Measurements from ENCODE around the gene TM7SF2.

Gene TM7SF2

GRCh38 chr11:65078151-65078550 is 33.5 kb upstream of the TM7SF2 start:
- H3K27me3 ChIP-seq (replicated peaks; ENCODE audit: control insufficient read depth, insufficient read depth, low read length): no peaks in the 10 kb centered on the region
- no peaks in the 10 kb centered on the region for H3K36me3 ChIP-seq (ENCODE audit: control insufficient read depth, insufficient read depth, low read length, severe bottlenecking)
- no peaks in the 10 kb centered on the region for H3K9me3 ChIP-seq (ENCODE audit: control insufficient read depth, low read length)
- H3K9ac ChIP-seq (ENCODE audit: low read length): no peak overlapping the region
- peak; percentile 34 for DNase-seq (ENCODE audit: low read depth)
- peaks cover under 1% of the 10 kb centered on the region for H3K4me1 ChIP-seq (ENCODE audit: control insufficient read depth, insufficient read depth, low read length)
- no peak overlapping the region for H3K4me3 ChIP-seq (ENCODE audit: low read length)

DNA sequence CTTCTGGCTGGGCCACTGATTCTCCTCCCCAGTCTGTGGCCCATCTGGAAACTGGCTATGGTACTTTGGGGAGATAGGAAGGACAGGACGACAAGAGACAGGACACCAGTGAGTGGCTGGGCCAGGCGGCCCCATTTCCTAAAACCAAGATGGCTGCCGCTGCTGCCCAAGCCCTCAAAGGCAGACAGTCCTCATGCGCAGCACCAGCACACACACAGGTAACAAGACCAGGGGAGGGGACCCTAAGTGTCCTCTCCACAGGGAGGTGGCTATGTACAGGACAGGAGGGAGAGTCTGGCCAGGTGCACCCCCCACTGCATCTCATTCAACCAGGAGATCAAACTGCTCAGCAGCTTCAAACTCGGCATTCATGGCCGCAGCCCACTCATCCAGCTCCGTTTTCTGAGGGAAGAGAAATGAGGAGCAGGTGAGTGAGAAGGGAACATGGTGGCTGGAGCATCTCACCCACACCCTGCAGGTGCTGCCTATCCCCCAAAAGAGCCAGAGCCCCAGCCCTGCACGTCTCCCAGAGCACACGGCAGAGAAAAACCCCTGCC is 32.8 kb upstream of the TM7SF2 start:
- Histone ChIP-seq H3K9ac (ENCODE audit: low read length) (no peak overlapping the region), H3K27me3 (replicated peaks; ENCODE audit: control insufficient read depth, insufficient read depth, low read length) (no peaks in the 10 kb centered on the region), H3K4me3 (ENCODE audit: low read length) (no peak overlapping the region), H3K36me3 (ENCODE audit: control insufficient read depth, insufficient read depth, low read length, severe bottlenecking) (no peaks in the 10 kb centered on the region), H3K4me1 (ENCODE audit: control insufficient read depth, insufficient read depth, low read length) (peaks cover 5% of the 10 kb centered on the region), H3K9me3 (ENCODE audit: control insufficient read depth, low read length) (no peaks in the 10 kb centered on the region)
- no peak for DNase-seq (ENCODE audit: low read depth)

GRCh38 chr11:65083134-65083833 is 28.4 kb upstream of the TM7SF2 start:
- H3K4me1 ChIP-seq (ENCODE audit: control insufficient read depth, insufficient read depth, low read length): peaks cover 18% of the 10 kb centered on the region
- H3K27me3 ChIP-seq (replicated peaks; ENCODE audit: control insufficient read depth, insufficient read depth, low read length): no peaks in the 10 kb centered on the region
- peak overlapping the region; percentile 97 for H3K9ac ChIP-seq (ENCODE audit: low read length)
- H3K4me3 ChIP-seq (ENCODE audit: low read length): peak overlapping the region; percentile 97
- no peak for DNase-seq (ENCODE audit: low read depth)
- H3K36me3 ChIP-seq (ENCODE audit: control insufficient read depth, insufficient read depth, low read length, severe bottlenecking): peaks cover 30% of the 10 kb centered on the region
- H3K9me3 ChIP-seq (ENCODE audit: control insufficient read depth, low read length): no peaks in the 10 kb centered on the region

DNA sequence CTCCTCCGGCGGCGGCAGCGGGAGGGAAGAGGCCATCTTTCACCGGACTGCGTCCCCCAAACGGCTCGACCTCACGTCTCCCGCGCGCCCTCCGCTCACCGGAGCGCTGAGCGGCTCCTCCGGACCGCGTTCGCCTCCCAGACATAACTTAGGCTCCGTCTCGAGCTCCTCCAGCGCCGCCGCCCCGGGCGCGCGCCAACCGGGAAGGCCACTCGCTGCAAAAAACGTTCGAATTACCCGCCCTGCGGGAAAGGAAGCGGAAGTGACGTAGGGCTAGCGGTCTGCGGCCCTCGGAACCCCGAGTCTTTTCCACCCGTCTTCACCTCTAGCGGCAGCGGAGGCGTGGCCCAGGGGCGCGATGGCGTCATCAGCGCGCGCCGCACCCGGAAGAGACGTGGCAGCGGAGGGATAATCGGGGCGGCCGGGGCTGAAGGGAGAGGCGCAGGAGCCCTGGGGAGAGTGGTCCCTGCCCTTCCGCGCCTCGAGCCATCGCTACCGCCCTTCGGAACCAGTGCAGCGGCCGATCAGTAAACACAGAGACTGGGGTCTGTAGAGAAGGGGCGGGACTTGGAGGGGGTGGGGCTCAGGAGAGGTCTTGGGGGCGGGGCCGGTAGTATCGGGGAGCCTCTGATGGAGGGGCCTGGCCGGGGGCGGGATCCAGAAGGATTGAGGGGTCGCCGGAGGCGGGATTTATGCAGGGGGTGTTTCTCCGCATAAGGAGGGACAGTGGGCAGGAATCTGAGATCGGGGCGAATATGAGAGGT is 27.7 kb upstream of the TM7SF2 start, which contains the start of the genes CDCA5 and ZFPL1:
Gene CDCA5, minus strand, starts transcription at position 207 of the 764 bp plus-strand sequence. Its CDS starts 62 bp downstream, at position 145.
Gene ZFPL1, plus strand, starts transcription at position 389 of the 764 bp plus-strand sequence. CDS start 477 bp downstream, outside the sequence.
- DNase-seq (ENCODE audit: low read depth): peak; percentile 98
- H3K4me3 ChIP-seq (ENCODE audit: low read length): peak within 1 kb of the TSS; percentile 97
- no peaks in the 10 kb centered on the region for H3K9me3 ChIP-seq (ENCODE audit: control insufficient read depth, low read length)
- peak within 1 kb of the TSS; percentile 97 for H3K9ac ChIP-seq (ENCODE audit: low read length)
- H3K4me1 ChIP-seq (ENCODE audit: control insufficient read depth, insufficient read depth, low read length): peaks cover 18% of the 10 kb centered on the region
- peaks cover 37% of the 10 kb centered on the region for H3K36me3 ChIP-seq (ENCODE audit: control insufficient read depth, insufficient read depth, low read length, severe bottlenecking)
- no peaks in the 10 kb centered on the region for H3K27me3 ChIP-seq (replicated peaks; ENCODE audit: control insufficient read depth, insufficient read depth, low read length)

- peak; percentile 32 for DNase-seq (ENCODE audit: low read depth)
- Histone ChIP-seq H3K4me3 (ENCODE audit: low read length) (peak overlapping the region; percentile 97), H3K27me3 (replicated peaks; ENCODE audit: control insufficient read depth, insufficient read depth, low read length) (no peaks in the 10 kb centered on the region), H3K36me3 (ENCODE audit: control insufficient read depth, insufficient read depth, low read length, severe bottlenecking) (peaks cover 43% of the 10 kb centered on the region), H3K9me3 (ENCODE audit: control insufficient read depth, low read length) (no peaks in the 10 kb centered on the region), H3K4me1 (ENCODE audit: control insufficient read depth, insufficient read depth, low read length) (peaks cover 18% of the 10 kb centered on the region), H3K9ac (ENCODE audit: low read length) (peak overlapping the region; percentile 97)
These were observed 26.9 kb upstream of the TM7SF2 start for GRCh38 chr11:65084598-65085375.

DNA sequence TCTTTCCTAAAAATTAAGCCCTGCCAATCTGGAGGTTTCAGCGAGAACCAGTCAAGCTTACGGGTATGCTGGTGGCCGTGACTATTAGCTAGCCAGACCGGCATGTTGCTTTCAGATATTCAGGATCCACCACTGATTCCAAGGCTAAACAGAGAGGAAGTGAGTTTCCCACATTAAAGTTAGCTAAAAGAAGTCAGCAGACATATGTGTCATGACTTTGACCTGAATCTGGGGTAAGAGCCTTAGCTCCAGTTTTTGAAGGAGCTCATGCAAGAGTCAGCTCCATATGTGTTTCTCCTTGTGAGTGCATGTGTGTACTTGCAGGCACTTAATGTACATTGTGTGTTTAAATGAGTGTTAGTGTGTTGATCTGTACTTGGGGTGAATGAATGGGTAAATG is 26.2 kb upstream of the TM7SF2 start:
- H3K36me3 ChIP-seq (ENCODE audit: control insufficient read depth, insufficient read depth, low read length, severe bottlenecking): peaks cover 43% of the 10 kb centered on the region
- H3K27me3 ChIP-seq (replicated peaks; ENCODE audit: control insufficient read depth, insufficient read depth, low read length): no peaks in the 10 kb centered on the region
- H3K4me1 ChIP-seq (ENCODE audit: control insufficient read depth, insufficient read depth, low read length): peaks cover 18% of the 10 kb centered on the region
- DNase-seq (ENCODE audit: low read depth): no peak
- peak overlapping the region; percentile 97 for H3K9ac ChIP-seq (ENCODE audit: low read length)
- H3K9me3 ChIP-seq (ENCODE audit: control insufficient read depth, low read length): no peaks in the 10 kb centered on the region
- H3K4me3 ChIP-seq (ENCODE audit: low read length): peak overlapping the region; percentile 97

- no peak overlapping the region for H3K4me3 ChIP-seq (ENCODE audit: low read length)
- H3K36me3 ChIP-seq (ENCODE audit: control insufficient read depth, insufficient read depth, low read length, severe bottlenecking): peaks cover 43% of the 10 kb centered on the region
- DNase-seq (ENCODE audit: low read depth): no peak
- H3K9ac ChIP-seq (ENCODE audit: low read length): no peak overlapping the region
- no peaks in the 10 kb centered on the region for H3K9me3 ChIP-seq (ENCODE audit: control insufficient read depth, low read length)
- peaks cover 18% of the 10 kb centered on the region for H3K4me1 ChIP-seq (ENCODE audit: control insufficient read depth, insufficient read depth, low read length)
- no peaks in the 10 kb centered on the region for H3K27me3 ChIP-seq (replicated peaks; ENCODE audit: control insufficient read depth, insufficient read depth, low read length)
These were observed 24.9 kb upstream of the TM7SF2 start for GRCh38 chr11:65086809-65087208.

DNA sequence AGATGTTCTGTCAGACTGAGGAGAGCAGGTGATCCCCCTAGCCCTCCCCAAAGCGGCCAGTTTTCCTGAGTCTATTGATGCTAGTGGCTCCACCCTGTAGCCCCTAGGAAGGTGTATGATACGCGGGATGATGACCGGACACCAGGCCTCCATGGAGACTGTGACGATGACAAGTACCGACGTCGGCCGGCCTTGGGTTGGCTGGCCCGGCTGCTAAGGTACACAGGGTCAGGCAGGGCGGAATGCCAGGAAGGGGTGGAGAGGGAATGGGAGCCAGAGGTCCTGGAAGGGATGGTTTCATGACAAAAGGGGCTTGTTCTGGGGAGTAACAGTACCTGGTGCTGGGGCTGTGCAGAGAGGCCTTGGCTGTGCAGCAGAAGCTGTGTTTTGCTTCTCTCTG is 24.5 kb upstream of the TM7SF2 start:
- Histone ChIP-seq H3K9ac (ENCODE audit: low read length) (no peak overlapping the region), H3K9me3 (ENCODE audit: control insufficient read depth, low read length) (no peaks in the 10 kb centered on the region), H3K4me3 (ENCODE audit: low read length) (no peak overlapping the region), H3K4me1 (ENCODE audit: control insufficient read depth, insufficient read depth, low read length) (peaks cover 18% of the 10 kb centered on the region), H3K36me3 (ENCODE audit: control insufficient read depth, insufficient read depth, low read length, severe bottlenecking) (peaks cover 43% of the 10 kb centered on the region), H3K27me3 (replicated peaks; ENCODE audit: control insufficient read depth, insufficient read depth, low read length) (no peaks in the 10 kb centered on the region)
- DNase-seq (ENCODE audit: low read depth): no peak

DNA sequence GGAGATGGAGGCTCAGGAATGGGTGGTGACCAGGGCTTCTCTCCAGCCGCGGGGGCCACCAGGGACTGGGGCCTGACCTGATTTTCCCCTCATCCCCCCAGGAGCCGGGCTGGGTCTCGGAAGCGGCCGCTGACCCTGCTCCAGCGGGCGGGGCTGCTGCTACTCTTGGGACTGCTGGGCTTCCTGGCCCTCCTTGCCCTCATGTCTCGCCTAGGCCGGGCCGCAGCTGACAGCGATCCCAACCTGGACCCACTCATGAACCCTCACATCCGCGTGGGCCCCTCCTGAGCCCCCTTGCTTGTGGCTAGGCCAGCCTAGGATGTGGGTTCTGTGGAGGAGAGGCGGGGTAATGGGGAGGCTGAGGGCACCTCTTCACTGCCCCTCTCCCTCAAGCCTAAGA is 23.8 kb upstream of the TM7SF2 start:
- H3K9ac ChIP-seq (ENCODE audit: low read length): no peak overlapping the region
- no peak for DNase-seq (ENCODE audit: low read depth)
- peaks cover 43% of the 10 kb centered on the region for H3K36me3 ChIP-seq (ENCODE audit: control insufficient read depth, insufficient read depth, low read length, severe bottlenecking)
- H3K9me3 ChIP-seq (ENCODE audit: control insufficient read depth, low read length): no peaks in the 10 kb centered on the region
- peaks cover 18% of the 10 kb centered on the region for H3K4me1 ChIP-seq (ENCODE audit: control insufficient read depth, insufficient read depth, low read length)
- H3K4me3 ChIP-seq (ENCODE audit: low read length): no peak overlapping the region
- H3K27me3 ChIP-seq (replicated peaks; ENCODE audit: control insufficient read depth, insufficient read depth, low read length): no peaks in the 10 kb centered on the region

DNA sequence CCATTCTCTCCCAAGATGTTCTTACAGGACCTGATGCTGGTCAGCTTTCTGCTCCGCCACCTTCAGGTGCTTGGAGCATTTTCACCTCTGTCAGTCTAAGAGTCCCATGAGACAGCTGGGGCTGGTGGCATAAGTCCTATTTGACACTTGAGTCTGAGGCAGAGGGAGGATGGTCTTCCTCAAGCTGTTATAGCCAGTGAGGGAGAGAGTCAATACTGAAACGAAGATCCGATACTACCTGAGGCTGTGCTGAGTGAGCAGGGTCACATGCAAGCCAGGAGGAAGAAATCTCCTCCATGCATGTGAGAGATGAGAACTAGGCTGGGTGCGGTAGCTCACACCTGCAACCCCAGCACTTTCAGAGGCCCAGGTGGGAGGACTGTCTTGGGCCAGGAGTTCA is 22.1 kb upstream of the TM7SF2 start:
- no peaks in the 10 kb centered on the region for H3K27me3 ChIP-seq (replicated peaks; ENCODE audit: control insufficient read depth, insufficient read depth, low read length)
- no peaks in the 10 kb centered on the region for H3K9me3 ChIP-seq (ENCODE audit: control insufficient read depth, low read length)
- peaks cover 43% of the 10 kb centered on the region for H3K36me3 ChIP-seq (ENCODE audit: control insufficient read depth, insufficient read depth, low read length, severe bottlenecking)
- H3K4me3 ChIP-seq (ENCODE audit: low read length): no peak overlapping the region
- DNase-seq (ENCODE audit: low read depth): no peak
- no peak overlapping the region for H3K9ac ChIP-seq (ENCODE audit: low read length)
- H3K4me1 ChIP-seq (ENCODE audit: control insufficient read depth, insufficient read depth, low read length): peaks cover 11% of the 10 kb centered on the region

DNA sequence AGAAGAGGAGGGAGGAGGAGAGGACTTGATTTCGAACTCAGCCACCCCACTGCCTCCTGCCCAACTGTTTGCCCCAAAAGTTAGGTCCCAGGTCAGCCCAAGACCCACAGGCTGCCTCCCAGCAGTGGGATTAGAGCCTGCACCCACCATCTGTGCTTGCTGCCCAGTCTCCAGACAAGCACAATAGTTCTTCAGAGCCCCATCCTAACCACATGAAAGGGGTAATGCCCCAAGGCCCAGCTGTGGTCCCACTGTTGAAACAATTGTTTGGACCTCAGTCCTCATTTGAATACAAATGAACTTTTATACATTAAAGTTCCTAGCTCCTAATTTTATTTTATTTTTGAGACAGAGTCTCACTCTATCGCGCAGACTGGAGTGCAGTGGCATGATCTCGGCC is 21.0 kb upstream of the TM7SF2 start:
- DNase-seq (ENCODE audit: low read depth): no peak
- Histone ChIP-seq H3K4me1 (ENCODE audit: control insufficient read depth, insufficient read depth, low read length) (peaks cover 3% of the 10 kb centered on the region), H3K9me3 (ENCODE audit: control insufficient read depth, low read length) (no peaks in the 10 kb centered on the region), H3K4me3 (ENCODE audit: low read length) (no peak overlapping the region), H3K36me3 (ENCODE audit: control insufficient read depth, insufficient read depth, low read length, severe bottlenecking) (peaks cover 39% of the 10 kb centered on the region), H3K27me3 (replicated peaks; ENCODE audit: control insufficient read depth, insufficient read depth, low read length) (no peaks in the 10 kb centered on the region), H3K9ac (ENCODE audit: low read length) (no peak overlapping the region)

Data from adipocyte (in vitro differentiated cells).